ENCODE results near the gene MLLT1. TPM values are rescaled to one million over a fixed set of nuclear protein-coding genes. Genes with fewer than 3 reads are reported as not detected.

MLLT1 gene
- total RNA-seq, 2 experiments from 2014 or later: 40.5 to 47.1 TPM

DNA sequence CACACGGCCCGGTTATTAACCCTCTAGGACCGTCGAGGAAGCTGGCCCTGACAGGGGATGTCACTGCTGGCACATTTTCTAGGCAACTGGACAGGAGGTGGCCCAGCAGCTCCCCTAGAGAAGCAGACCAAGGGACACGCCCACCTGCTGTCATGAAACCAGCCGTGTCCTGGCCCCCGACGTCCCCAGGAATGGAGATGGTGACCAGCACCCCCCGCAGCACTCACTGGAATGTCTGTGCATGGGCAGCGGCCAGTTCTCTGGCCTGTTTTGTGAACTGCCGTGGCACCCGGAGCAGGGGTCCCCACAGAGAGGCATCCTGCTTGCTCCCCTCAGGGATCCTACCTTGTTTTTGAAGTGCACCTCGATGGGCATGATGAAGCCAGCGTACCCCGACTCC is 17.9 kb downstream of the MLLT1 start:
- CTCF ChIA-PET: interaction anchor here (0.5 to 1.7 kb wide), 4 partner anchors 9 to 61 kb away, joined by 3 to 8 read pairs (median 4); no protein-coding TSS in a partner anchor
- H3K4me1 Mint-ChIP-seq: peaks cover 15% of the 10 kb centered on the region
- no peaks in the 10 kb centered on the region for H3K9me3 Mint-ChIP-seq (ENCODE audit: low read depth)
- no peak overlapping the region for H3K4me3 Mint-ChIP-seq
- no peak for ATAC-seq
- no peak overlapping the region for H3K27ac Mint-ChIP-seq
- peaks cover 20% of the 10 kb centered on the region for H3K36me3 Mint-ChIP-seq
- no peak for DNase-seq
- no peaks in the 10 kb centered on the region for H3K27me3 Mint-ChIP-seq

DNA sequence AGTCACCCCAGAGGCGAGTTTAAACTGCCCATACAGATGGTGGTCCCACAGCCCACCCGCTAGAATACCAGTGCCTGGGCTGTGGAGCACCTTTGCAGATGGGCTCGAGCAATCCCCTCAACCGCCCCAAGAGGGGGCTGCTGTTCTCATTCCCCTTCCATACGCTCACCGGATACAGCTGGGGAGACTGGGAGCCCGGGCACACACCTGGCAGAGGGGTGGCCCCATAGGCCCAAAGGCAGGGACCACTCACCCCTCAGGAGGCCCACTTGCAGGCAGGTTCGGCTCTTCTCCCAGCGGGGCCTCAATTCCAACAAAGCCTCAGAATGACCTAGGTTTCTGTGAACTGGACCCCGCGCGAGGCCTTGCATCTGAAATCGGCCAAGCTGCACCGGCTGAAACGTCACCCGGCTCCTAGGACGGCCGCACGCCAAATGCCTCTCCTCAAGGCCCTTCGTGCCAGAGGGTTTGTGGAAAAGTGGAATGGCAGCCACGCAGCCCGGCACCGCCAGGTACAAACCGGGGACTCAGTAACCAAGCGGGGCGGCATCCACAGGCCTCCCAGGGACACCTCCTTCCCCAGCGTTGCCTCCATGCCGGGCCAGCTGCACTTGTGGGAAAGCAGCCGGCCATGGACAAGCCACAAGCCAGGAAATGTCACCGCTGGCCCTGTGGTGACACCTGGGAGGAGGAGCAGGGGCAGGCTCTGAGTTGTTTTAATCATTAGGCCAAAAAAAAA is 18.7 kb downstream of the MLLT1 start:
- CTCF ChIA-PET: interaction anchor here (0.7 to 1.7 kb wide), 4 partner anchors 10 to 42 kb away, joined by 3 to 8 read pairs (median 4); no protein-coding TSS in a partner anchor
- H3K27me3 Mint-ChIP-seq: no peaks in the 10 kb centered on the region
- H3K36me3 Mint-ChIP-seq: peaks cover 20% of the 10 kb centered on the region
- DNase-seq: peak; percentile 57
- peaks cover 15% of the 10 kb centered on the region for H3K4me1 Mint-ChIP-seq
- H3K4me3 Mint-ChIP-seq: no peak overlapping the region
- peak; percentile 63 for ATAC-seq
- H3K27ac Mint-ChIP-seq: no peak overlapping the region
- no peaks in the 10 kb centered on the region for H3K9me3 Mint-ChIP-seq (ENCODE audit: low read depth)

DNA sequence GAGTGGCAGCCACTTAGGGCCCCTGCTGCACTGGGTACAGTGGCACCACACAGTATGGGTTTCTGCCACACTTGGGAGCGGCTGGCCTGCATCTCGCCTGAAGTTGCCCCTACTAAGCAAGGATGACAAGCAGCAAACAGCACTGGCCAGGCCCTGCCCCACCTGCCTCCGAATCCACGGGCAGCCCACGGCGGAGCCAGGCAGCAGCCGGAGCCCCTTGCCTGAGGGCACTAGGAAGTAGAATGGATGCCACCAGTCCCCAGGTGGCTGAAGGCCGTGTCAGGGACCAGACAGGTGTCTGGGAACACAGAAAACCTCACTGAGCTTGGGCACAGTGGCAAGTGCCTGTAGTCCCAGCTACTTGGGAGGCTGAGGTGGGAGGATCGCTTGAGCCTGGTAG is 19.4 kb downstream of the MLLT1 start:
- Mint-ChIP-seq H3K27ac (no peak overlapping the region), H3K27me3 (no peaks in the 10 kb centered on the region), H3K9me3 (ENCODE audit: low read depth) (no peaks in the 10 kb centered on the region), H3K4me3 (no peak overlapping the region), H3K36me3 (peaks cover 22% of the 10 kb centered on the region), H3K4me1 (peaks cover 15% of the 10 kb centered on the region)
- DNase-seq (no peak), ATAC-seq (no peak)
- CTCF ChIA-PET: interaction anchor here (1.7 kb wide), 1 partner anchor 42 kb away, joined by 8 read pairs; no protein-coding TSS in a partner anchor

DNA sequence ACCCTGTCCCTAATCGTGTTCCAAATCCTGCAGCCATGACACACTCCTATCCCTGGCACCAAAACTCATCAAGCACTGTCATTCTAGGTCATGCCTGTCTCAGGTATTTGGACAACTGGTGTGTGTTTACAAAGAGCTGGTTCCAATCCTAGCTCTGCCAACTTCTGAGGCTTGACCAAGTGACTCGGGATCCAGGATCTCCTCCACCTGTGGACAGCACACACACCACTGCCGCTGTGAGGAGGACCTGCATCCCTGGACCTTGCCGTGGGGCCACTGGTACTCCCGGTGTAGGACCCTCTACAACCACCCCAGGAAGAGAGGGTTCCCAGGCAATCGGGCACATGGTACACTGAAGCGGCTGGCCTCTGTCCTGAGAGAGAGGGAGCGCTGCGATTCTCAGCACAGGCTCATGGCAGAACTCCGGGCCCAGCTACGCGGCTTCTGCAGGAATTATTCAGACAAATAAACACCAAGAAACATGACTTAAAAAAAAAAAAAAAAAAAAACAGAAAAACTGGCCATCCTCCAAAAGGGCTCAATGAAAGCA is 20.4 kb downstream of the MLLT1 start:
- DNase-seq: no peak
- no peaks in the 10 kb centered on the region for H3K27me3 Mint-ChIP-seq
- CTCF ChIA-PET: no interaction called here
- no peak overlapping the region for H3K27ac Mint-ChIP-seq
- peaks cover 18% of the 10 kb centered on the region for H3K36me3 Mint-ChIP-seq
- no peak overlapping the region for H3K4me3 Mint-ChIP-seq
- peaks cover 15% of the 10 kb centered on the region for H3K4me1 Mint-ChIP-seq
- H3K9me3 Mint-ChIP-seq (ENCODE audit: low read depth): no peaks in the 10 kb centered on the region
- no peak for ATAC-seq

DNA sequence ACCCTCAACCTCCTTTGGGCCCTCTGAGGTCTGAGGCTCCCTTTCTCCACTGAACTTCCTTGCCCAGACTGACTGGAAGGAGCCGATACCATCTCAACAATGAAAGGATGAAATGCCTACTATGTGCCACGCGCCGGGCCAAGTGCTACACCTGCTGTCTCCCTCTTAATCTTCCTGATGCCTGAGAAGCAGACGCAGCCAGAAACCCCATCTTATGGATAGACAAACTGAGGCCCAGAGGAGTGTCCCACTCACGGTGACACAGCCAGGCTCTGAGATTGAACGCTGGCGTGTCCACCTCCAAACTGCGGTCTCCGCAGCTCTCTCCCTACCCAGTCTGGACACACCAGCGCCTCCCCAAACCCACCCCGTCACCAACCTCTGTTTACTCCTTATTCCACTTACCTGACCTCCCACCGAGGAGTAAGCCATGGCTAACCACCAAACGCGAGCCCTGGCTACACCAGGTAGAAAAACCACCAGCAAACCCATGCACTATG is 20.9 kb downstream of the MLLT1 start:
- no peak overlapping the region for H3K4me3 Mint-ChIP-seq
- CTCF ChIA-PET: no interaction called here
- no peaks in the 10 kb centered on the region for H3K9me3 Mint-ChIP-seq (ENCODE audit: low read depth)
- no peak for DNase-seq
- H3K27ac Mint-ChIP-seq: no peak overlapping the region
- ATAC-seq: no peak
- H3K36me3 Mint-ChIP-seq: peaks cover 17% of the 10 kb centered on the region
- H3K4me1 Mint-ChIP-seq: peaks cover 15% of the 10 kb centered on the region
- no peaks in the 10 kb centered on the region for H3K27me3 Mint-ChIP-seq

DNA sequence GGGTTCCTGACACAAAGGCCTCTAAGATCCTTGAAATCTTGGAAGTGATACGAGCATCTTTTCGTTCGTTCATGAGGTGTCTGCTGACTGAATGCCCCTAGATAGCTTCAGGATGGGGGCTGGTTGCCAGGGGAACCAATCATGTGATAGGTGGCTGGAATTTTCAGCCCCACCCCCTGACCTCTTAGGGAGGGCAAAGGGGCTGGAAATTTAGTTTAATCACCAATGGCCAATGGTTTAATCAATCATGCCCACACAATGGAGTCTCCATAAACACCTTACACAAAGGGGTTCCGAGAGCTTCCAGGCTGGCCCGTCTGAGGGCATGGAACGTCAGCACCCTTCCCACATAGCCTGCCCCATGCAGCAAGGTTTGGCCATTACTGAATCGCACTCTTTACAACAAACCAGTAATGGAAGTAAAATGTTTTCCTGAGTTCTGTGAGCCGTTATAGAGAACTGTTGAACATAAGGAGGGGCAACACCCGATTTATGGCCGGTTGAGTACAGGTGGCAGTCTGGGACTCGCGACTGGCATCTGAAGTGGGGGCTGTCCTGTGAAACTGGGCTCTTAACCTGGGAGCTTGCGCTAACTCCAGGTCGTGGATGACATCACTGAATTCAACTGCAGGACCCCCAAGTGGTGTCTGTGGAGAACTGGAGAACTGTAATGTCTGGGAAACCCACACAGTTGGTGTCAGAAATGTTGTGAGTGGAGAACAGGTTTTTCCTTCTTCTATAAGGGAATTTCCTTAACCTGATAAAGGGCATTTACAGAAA is 25.6 kb downstream of the MLLT1 start:
- DNase-seq (no peak), ATAC-seq (no peak)
- Mint-ChIP-seq H3K4me1 (no peaks in the 10 kb centered on the region), H3K27ac (no peak overlapping the region), H3K27me3 (no peaks in the 10 kb centered on the region), H3K36me3 (peaks cover 10% of the 10 kb centered on the region), H3K4me3 (no peak overlapping the region), H3K9me3 (ENCODE audit: low read depth) (no peaks in the 10 kb centered on the region)
- CTCF ChIA-PET: interaction anchor here (1.5 kb wide), 1 partner anchor 36 kb away, joined by 5 read pairs; no protein-coding TSS in a partner anchor

DNA sequence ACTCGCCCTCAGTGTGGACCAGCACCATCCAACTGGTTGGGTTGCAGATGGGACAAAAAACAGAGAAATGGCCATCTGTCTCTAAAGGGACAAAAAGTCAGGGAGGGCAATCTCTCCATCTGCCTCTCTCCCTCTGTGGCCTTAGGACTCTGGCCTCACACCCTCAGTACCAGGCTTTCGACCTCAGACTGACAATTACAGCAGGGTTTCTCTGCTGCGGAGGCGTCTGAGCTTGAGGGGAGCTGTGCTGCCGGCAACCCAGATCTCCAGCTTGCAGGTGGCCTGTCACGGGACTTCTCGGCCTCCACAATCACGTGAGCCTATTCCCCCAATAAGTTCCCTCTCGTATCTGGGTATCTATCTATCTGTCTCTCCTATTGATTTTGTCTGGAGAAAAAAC is 27.7 kb downstream of the MLLT1 start:
- Mint-ChIP-seq H3K36me3 (peaks cover 17% of the 10 kb centered on the region), H3K27me3 (no peaks in the 10 kb centered on the region), H3K27ac (no peak overlapping the region), H3K9me3 (ENCODE audit: low read depth) (no peaks in the 10 kb centered on the region), H3K4me1 (peaks cover 3% of the 10 kb centered on the region), H3K4me3 (no peak overlapping the region)
- ATAC-seq (no peak), DNase-seq (no peak)
- CTCF ChIA-PET: no interaction called here

DNA sequence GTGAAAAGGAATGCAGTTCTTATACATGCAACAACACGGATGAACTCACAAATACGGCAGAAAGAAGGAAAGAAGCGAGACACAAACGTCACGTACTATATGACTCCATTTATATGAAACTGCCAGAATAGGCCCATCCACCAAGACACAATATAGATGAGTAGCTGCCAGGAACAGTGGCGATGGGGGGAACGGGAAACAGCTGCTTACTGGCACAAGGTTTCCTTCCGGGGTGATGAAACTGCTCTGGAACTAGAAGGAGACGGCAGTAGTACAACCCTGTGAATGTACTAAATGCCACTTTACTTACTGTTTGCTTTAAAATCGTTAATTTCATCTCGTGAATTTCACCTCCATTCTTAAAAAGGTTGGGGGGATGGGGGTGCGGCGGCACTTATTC is 28.9 kb downstream of the MLLT1 start:
- Mint-ChIP-seq H3K36me3 (peaks cover 20% of the 10 kb centered on the region), H3K4me3 (no peak overlapping the region), H3K27ac (no peak overlapping the region), H3K9me3 (ENCODE audit: low read depth) (no peaks in the 10 kb centered on the region), H3K4me1 (peaks cover 3% of the 10 kb centered on the region), H3K27me3 (no peaks in the 10 kb centered on the region)
- CTCF ChIA-PET: no interaction called here
- DNase-seq (no peak), ATAC-seq (no peak)

DNA sequence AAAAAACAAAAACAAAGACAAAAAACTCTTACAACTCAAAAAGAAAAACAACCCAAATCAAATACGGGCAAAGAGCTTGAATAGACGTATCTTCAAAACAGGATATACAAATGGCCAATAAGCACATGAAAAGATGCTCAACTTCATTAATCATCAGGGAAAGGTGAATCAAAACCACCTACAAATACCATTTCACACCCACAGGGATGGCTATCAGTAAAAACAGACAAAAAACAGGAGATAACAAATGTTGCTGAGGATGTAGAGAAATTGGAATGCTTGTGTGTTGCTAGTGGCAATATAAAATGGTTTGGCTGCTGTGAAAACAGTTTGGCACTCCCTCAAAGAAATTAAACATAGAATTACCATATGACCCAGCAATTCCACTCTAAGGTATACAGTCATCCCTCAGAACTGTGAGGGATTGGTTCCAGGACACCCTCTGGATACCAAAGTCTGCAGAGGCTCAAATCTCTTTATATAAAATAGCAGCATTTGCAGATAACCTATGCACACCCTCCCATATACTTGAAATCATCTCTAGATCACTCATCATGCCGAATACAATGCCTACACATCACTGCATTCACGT is 29.7 kb downstream of the MLLT1 start:
- H3K36me3 Mint-ChIP-seq: peaks cover 18% of the 10 kb centered on the region
- CTCF ChIA-PET: no interaction called here
- no peak for DNase-seq
- no peak overlapping the region for H3K4me3 Mint-ChIP-seq
- no peaks in the 10 kb centered on the region for H3K9me3 Mint-ChIP-seq (ENCODE audit: low read depth)
- no peak for ATAC-seq
- peaks cover 3% of the 10 kb centered on the region for H3K4me1 Mint-ChIP-seq
- no peak overlapping the region for H3K27ac Mint-ChIP-seq
- no peaks in the 10 kb centered on the region for H3K27me3 Mint-ChIP-seq

DNA sequence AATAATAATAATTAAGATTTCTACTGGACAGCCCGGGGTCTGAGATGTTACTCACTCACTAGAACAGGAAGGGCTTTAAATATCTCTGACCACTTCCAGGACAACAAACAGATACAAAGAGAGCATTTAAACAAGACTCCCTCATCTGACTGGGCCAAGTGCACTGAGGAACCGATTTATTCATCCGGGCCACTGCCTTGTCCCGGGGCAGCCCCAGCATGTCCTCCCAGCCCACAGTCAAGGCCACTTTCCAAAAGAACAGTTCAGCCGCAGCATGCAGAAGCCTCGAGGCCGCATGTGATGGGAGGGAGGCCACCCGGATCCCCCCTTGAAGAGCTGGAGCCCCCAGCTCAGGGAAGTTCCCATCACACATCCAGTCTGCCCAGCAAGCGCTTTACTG is 30.5 kb downstream of the MLLT1 start:
- Mint-ChIP-seq H3K27ac (no peak overlapping the region), H3K27me3 (no peaks in the 10 kb centered on the region), H3K4me3 (no peak overlapping the region), H3K36me3 (peaks cover 18% of the 10 kb centered on the region), H3K9me3 (ENCODE audit: low read depth) (no peaks in the 10 kb centered on the region), H3K4me1 (peaks cover 7% of the 10 kb centered on the region)
- DNase-seq (no peak), ATAC-seq (no peak)
- CTCF ChIA-PET: no interaction called here

DNA sequence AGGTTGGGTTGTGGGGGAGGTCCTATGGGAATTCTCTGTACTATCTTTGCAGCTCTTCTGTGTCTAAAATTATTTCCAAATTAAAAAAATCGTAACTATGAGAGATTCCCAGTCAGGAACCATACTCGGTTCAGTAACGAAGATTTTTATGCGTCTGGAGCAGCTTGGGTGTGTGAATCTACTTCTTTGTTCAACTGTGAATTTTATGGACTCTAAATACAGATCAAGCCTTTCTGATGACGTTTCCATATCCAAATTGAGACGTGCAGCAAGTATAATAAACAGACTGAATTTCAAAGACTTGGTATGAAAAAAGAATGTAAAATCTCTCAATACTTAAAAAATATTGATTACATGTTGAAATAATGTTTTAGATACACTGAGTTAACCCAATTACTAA is 30.9 kb downstream of the MLLT1 start:
- no peak for DNase-seq
- Mint-ChIP-seq H3K4me3 (no peak overlapping the region), H3K27ac (no peak overlapping the region), H3K4me1 (peaks cover 12% of the 10 kb centered on the region), H3K9me3 (ENCODE audit: low read depth) (no peaks in the 10 kb centered on the region), H3K27me3 (no peaks in the 10 kb centered on the region), H3K36me3 (peaks cover 18% of the 10 kb centered on the region)
- ATAC-seq: no peak
- CTCF ChIA-PET: no interaction called here

DNA sequence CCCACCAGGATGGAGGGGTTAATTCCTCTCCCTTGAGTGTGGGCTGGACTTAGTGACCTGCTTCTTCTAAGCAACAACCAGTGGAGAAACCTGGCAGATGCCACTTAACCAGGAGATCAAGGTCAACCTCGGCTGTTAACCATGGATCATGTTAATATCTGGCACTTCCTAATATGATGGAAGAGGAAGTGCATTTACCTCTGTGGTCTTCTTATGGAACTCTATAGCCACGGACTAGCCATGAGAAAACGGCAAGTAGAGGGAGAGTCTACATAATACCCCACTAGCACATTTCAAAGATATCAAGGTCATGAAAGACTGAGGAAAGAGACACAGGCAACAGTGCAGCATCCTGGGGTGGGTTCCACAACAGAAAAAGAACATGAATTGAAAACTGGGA is 31.4 kb downstream of the MLLT1 start:
- Mint-ChIP-seq H3K9me3 (ENCODE audit: low read depth) (no peaks in the 10 kb centered on the region), H3K4me1 (peaks cover 17% of the 10 kb centered on the region), H3K27me3 (no peaks in the 10 kb centered on the region), H3K36me3 (peaks cover 18% of the 10 kb centered on the region), H3K27ac (no peak overlapping the region), H3K4me3 (no peak overlapping the region)
- CTCF ChIA-PET: no interaction called here
- DNase-seq (no peak), ATAC-seq (no peak)

DNA sequence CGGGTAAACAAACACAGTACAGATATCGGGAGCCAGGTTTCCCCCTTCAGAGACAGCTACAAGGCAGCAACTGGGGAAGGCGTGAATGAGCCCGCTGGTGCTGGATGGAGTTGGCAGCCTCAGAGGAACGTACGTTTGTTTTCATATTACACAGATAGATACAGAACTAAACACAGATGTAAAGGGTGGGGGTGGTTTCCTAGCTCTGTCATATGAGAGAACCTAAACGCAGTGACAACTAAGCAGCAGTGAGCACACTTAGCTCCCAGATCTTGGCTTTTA is 32.8 kb downstream of the MLLT1 start:
- Mint-ChIP-seq H3K36me3 (peaks cover 18% of the 10 kb centered on the region), H3K4me1 (peaks cover 21% of the 10 kb centered on the region), H3K27me3 (no peaks in the 10 kb centered on the region), H3K4me3 (no peak overlapping the region), H3K27ac (no peak overlapping the region), H3K9me3 (ENCODE audit: low read depth) (no peaks in the 10 kb centered on the region)
- CTCF ChIA-PET: interaction anchor here (1.6 kb wide), 1 partner anchor 9 kb away, joined by 3 read pairs; no protein-coding TSS in a partner anchor
- no peak for ATAC-seq
- no peak for DNase-seq
